Measurements from ENCODE around the gene ANKS3.

GRCh38 chr16:4766875-4767628, 33.0 kb upstream of the ANKS3 start, which contains the start of gene ZNF500:
- TF ChIP-seq POLR2AphosphoS5 (IDR thresholded peaks at IDR 0.05; ENCODE audit: low read depth, low read length) (peak; percentile 80), ZBTB33 (IDR thresholded peaks at IDR 0.05; ENCODE audit: extremely low read depth, insufficient replicate concordance, low read length) (peak; percentile 51), JUND (IDR thresholded peaks at IDR 0.05) (no peak), CTCF (IDR thresholded peaks at IDR 0.05 in 2 of 3, conservative IDR thresholded peaks at IDR 0.05 in 1 of 3; ENCODE audit: borderline replicate concordance in 1 of 3, insufficient read depth in 1 of 3, low read depth in 2 of 3, low read length in 2 of 3) (no peak), REST (IDR thresholded peaks at IDR 0.05; ENCODE audit: low read depth) (no peak), RAD21 (IDR thresholded peaks at IDR 0.05; ENCODE audit: low read depth) (no peak), EZH2phosphoT487 (IDR thresholded peaks at IDR 0.05; ENCODE audit: borderline replicate concordance) (no peak), POLR2A (IDR thresholded peaks at IDR 0.05; ENCODE audit: borderline replicate concordance, extremely low read depth, insufficient read depth, insufficient read length) (peak; percentile 81)
